Lower leg skin (tissue), 4 donors: ENCODE measurements around the gene C10orf120. TPM values are rescaled to one million over a fixed set of nuclear protein-coding genes. Genes with fewer than 3 reads are reported as not detected.
A peak's percentile ranks its signal among the peaks of the same experiment; 100 is the strongest.

Experiments
- DNase-seq, 2 donors: peaks; one replicate each; pipeline ENCODE4 v3.0.0-alpha.2; 2019; ENCODE audit warnings: low spot score in 2 of 2
- H3K4me3 ChIP-seq: fragments of 200-600 bp; sonication (generic); 2 replicates; pipeline ENCODE4 v1.5.1; 2017; ENCODE audit warnings: mild to moderate bottlenecking, low read depth; ENCODE audit not compliant: poor library complexity, severe bottlenecking
- POLR2A ChIP-seq, 2 donors: fragments of 450-650 bp; IDR thresholded peaks; one replicate each; pipeline ENCODE4 v1.6.1; 2016 to 2017; ENCODE audit warnings: antibody characterized with exemption in 2 of 2, mild to moderate bottlenecking in 1 of 2, moderate library complexity in 1 of 2
- WGBS, 2 donors: methylation state at CpG; one replicate each; pipeline ENCODE4 v1.1.5; 2018; 5-methylcytosine and 5-hydroxymethylcytosine counted together
- intact Hi-C: fragments of 100-400 bp; cut with DNase I; formaldehyde crosslinking; loops from one replicate; pipeline ENCODE4 v1.15.0; 2023; ENCODE audit warnings: low total_unique reads
- total RNA-seq, 4 donors: library from RNA; depleted of rRNA; stranded (reverse); fragments of >200 nt; gene quantifications; one replicate each; pipeline ENCODE4 v1.1.0, GENCODE V29; 2016
- TF ChIP-seq, protein P1 (sequence below), 3 donors: fragments of 450-650 bp; IDR thresholded peaks; one replicate each; pipeline ENCODE4 v1.5.1; 2016; ENCODE audit warnings: antibody characterized with exemption in 3 of 3, mild to moderate bottlenecking in 3 of 3, moderate library complexity in 2 of 3

C10orf120 gene
- total RNA-seq, 4 donors from 2014 or later, result not detected

- peak in 1 of 2 donors; percentile 21 for DNase-seq
- intact Hi-C loops, result no loop called here
- TF ChIP-seq, protein P1, sequence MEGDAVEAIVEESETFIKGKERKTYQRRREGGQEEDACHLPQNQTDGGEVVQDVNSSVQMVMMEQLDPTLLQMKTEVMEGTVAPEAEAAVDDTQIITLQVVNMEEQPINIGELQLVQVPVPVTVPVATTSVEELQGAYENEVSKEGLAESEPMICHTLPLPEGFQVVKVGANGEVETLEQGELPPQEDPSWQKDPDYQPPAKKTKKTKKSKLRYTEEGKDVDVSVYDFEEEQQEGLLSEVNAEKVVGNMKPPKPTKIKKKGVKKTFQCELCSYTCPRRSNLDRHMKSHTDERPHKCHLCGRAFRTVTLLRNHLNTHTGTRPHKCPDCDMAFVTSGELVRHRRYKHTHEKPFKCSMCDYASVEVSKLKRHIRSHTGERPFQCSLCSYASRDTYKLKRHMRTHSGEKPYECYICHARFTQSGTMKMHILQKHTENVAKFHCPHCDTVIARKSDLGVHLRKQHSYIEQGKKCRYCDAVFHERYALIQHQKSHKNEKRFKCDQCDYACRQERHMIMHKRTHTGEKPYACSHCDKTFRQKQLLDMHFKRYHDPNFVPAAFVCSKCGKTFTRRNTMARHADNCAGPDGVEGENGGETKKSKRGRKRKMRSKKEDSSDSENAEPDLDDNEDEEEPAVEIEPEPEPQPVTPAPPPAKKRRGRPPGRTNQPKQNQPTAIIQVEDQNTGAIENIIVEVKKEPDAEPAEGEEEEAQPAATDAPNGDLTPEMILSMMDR (IDR thresholded peaks at IDR 0.05), result no peak
- no peak for TF ChIP-seq POLR2A (IDR thresholded peaks at IDR 0.05)
- H3K4me3 ChIP-seq, result no peak overlapping the region
- 74 to 78% methylated on average over 7 of the region's 7 CpGs for WGBS, 2 donors
Measured at GRCh38 chr10:122665329-122665860, 34.3 kb downstream of the C10orf120 start.

DNA sequence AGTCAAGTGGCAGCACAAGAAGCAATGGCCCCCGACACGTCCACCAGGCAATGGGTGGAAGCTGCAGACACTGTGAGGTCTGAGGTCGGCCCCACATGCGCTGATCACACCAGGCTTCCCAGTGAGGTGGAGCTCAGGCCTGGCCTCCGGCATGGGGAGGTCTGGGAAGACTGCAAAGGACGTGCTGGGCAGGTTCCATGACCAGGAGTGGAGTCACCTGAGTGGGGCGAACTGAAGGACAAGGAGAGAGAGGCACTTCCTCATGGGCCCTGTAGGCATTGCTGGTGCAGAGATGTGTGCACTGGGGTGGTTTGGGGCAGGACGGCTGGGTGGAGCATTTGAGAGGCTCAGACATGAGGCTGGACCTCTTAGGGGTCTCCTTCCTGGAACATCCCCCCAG is 35.1 kb downstream of the C10orf120 start:
- no peak for TF ChIP-seq POLR2A (IDR thresholded peaks at IDR 0.05)
- TF ChIP-seq, protein P1 (IDR thresholded peaks at IDR 0.05), result no peak
- no peak overlapping the region for H3K4me3 ChIP-seq
- intact Hi-C loops, result no loop called here
- 86 to 87% methylated on average over 8 of the region's 8 CpGs for WGBS, 2 donors
- peak in 1 of 2 donors; percentile 69 for DNase-seq

GRCh38 chr10:122663516-122664130 is 36.0 kb downstream of the C10orf120 start:
- intact Hi-C loops, result no loop called here
- TF ChIP-seq POLR2A (IDR thresholded peaks at IDR 0.05), result no peak
- TF ChIP-seq, protein P1 (IDR thresholded peaks at IDR 0.05), result no peak
- DNase-seq, result peak in 1 of 2 donors; percentile 77
- 75 to 95% methylated on average over 5 of the region's 5 CpGs for WGBS, 2 donors
- no peak overlapping the region for H3K4me3 ChIP-seq

- intact Hi-C loops, result no loop called here
- DNase-seq, result peak in 1 of 2 donors; percentile 53
- WGBS, 2 donors, result 52 to 62% methylated on average over 6 of the region's 6 CpGs
- no peak for TF ChIP-seq POLR2A (IDR thresholded peaks at IDR 0.05)
- TF ChIP-seq, protein P1 (IDR thresholded peaks at IDR 0.05), result no peak
- no peak overlapping the region for H3K4me3 ChIP-seq
Measured at GRCh38 chr10:122662231-122662630, 37.4 kb downstream of the C10orf120 start.

GRCh38 chr10:122660696-122661095 is 39.0 kb downstream of the C10orf120 start:
- TF ChIP-seq POLR2A (IDR thresholded peaks at IDR 0.05), result no peak
- TF ChIP-seq, protein P1 (IDR thresholded peaks at IDR 0.05), result no peak
- H3K4me3 ChIP-seq, result no peak overlapping the region
- WGBS, 2 donors, result 82 to 84% methylated on average over 6 of the region's 6 CpGs
- DNase-seq, result peak in 1 of 2 donors; percentile 72
- intact Hi-C loops, result no loop called here
